Stimulated activated naive B cell treated with anti-CD40 and anti-IgM and Interleukin-4, amounts not matched to agents 10 μg/mL and 1 μg/mL and 100 μg/mL, for 72 hours (primary cell): ENCODE data around the gene LRFN5.
"Not testable (repeated sequence)": the region's sequence is repeated elsewhere in the genome, so short reads cannot be mapped to it uniquely, and the experiment has no call there.

Experiments
- ATAC-seq, 2 donors: fragments of 150-1000 bp; cut with Tn5 transposase; replicated peaks; 2 replicates each; pipeline ENCODE4 v1.10.0; 2021; ENCODE audit warnings: moderate library complexity in 1 of 2
- DNase-seq: peaks from one replicate; pipeline ENCODE4 v3.0.0; 2021
- H3K27ac Mint-ChIP-seq: one replicate; pipeline ENCODE4 v1.8.0; 2022; ENCODE audit warnings: mild to moderate bottlenecking, mixed read lengths
- H3K27me3 Mint-ChIP-seq, 2 donors: one replicate each; pipeline ENCODE4 v1.8.0; 2022; ENCODE audit warnings: mixed read lengths in 2 of 2
- H3K36me3 Mint-ChIP-seq, 2 donors: one replicate each; pipeline ENCODE4 v1.8.0; 2022; ENCODE audit warnings: mixed read lengths in 2 of 2, mild to moderate bottlenecking in 1 of 2
- H3K4me1 Mint-ChIP-seq, 2 donors: one replicate each; pipeline ENCODE4 v1.8.0; 2022; ENCODE audit warnings: mixed read lengths in 2 of 2, mild to moderate bottlenecking in 1 of 2
- H3K4me3 Mint-ChIP-seq, 2 donors: one replicate each; pipeline ENCODE4 v1.8.0; 2022; ENCODE audit warnings: mild to moderate bottlenecking in 2 of 2, mixed read lengths in 2 of 2, moderate library complexity in 1 of 2
- H3K9me3 Mint-ChIP-seq, 2 donors: one replicate each; pipeline ENCODE4 v1.8.0; 2022; ENCODE audit warnings: mixed read lengths in 2 of 2, mild to moderate bottlenecking in 1 of 2

LRFN5 gene

GRCh38 chr14:41663473-41663850 is 56.8 kb downstream of the LRFN5 start:
- Mint-ChIP-seq H3K27me3 (no peaks in the 10 kb centered on the region), H3K36me3 (no peaks in the 10 kb centered on the region), H3K27ac (no peak overlapping the region), H3K4me3 (no peak overlapping the region), H3K4me1 (no peaks in the 10 kb centered on the region), H3K9me3 (peaks cover 0 to 2% of the 10 kb centered on the region in 2 donors)
- DNase-seq, result no peak
- no peak for ATAC-seq

- H3K4me1 Mint-ChIP-seq, result no peaks in the 10 kb centered on the region
- ATAC-seq, result no peak
- H3K36me3 Mint-ChIP-seq, result no peaks in the 10 kb centered on the region
- H3K4me3 Mint-ChIP-seq, result no peak overlapping the region
- no peak for DNase-seq
- no peaks in the 10 kb centered on the region for H3K27me3 Mint-ChIP-seq
- H3K27ac Mint-ChIP-seq, result no peak overlapping the region
- no peaks in the 10 kb centered on the region for H3K9me3 Mint-ChIP-seq
Observed at GRCh38 chr14:41666301-41666700, 59.6 kb downstream of the LRFN5 start.

DNA sequence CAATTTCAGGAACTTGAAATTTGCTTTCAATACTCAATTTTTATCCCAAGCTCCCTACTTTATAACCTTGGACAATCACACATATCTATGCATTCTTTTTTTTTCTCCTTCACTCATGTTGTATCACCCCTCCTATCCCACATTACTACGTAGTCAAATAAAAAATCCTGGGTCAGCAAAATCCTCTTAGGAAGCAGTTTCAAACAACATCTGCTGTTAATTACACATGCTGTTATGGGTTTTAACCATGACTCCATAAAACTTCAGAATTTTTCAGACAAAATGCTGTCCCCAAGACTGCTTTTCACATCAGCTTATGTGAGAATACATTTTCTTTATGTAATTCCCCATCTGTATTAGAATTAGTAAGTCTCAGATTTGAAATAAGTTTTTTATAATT is 61.7 kb downstream of the LRFN5 start:
- ATAC-seq, result no peak
- no peaks in the 10 kb centered on the region for H3K36me3 Mint-ChIP-seq
- no peak overlapping the region for H3K4me3 Mint-ChIP-seq
- no peaks in the 10 kb centered on the region for H3K9me3 Mint-ChIP-seq
- H3K27ac Mint-ChIP-seq, result no peak overlapping the region
- H3K4me1 Mint-ChIP-seq, result no peaks in the 10 kb centered on the region
- no peaks in the 10 kb centered on the region for H3K27me3 Mint-ChIP-seq
- DNase-seq, result no peak

- not testable (repeated sequence) for H3K27ac Mint-ChIP-seq, DNase-seq, H3K4me3 Mint-ChIP-seq, H3K36me3 Mint-ChIP-seq, ATAC-seq, H3K9me3 Mint-ChIP-seq, H3K27me3 Mint-ChIP-seq, H3K4me1 Mint-ChIP-seq
Observed at GRCh38 chr14:41673601-41674000, 66.9 kb downstream of the LRFN5 start.

DNA sequence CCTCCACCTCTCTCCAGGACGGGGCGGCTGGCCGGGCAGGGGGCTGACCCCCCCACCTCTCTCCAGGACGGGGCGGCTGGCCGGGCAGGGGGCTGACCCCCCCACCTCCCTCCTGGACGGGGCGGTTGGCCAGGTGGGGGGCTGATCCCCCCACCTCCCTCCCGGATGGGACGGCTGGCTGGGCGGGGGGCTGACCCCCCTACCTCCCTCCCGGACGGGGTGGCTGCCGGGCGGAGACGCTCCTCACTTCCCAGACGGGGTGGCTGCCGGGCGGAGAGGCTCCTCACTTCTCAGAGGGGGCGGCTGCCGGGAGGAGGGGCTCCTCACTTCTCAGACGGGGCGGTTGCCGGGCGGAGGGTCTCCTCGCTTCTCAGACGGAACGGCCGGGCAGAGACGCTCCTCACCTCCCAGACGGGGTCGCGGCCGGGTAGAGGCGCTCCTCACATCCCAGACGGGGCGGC is 67.9 kb downstream of the LRFN5 start:
- not testable (repeated sequence) for ATAC-seq, H3K4me1 Mint-ChIP-seq, H3K4me3 Mint-ChIP-seq, DNase-seq, H3K27me3 Mint-ChIP-seq, H3K36me3 Mint-ChIP-seq, H3K27ac Mint-ChIP-seq
- peaks cover 5 to 10% of the 10 kb centered on the region in 2 donors for H3K9me3 Mint-ChIP-seq

GRCh38 chr14:41699486-41699885 is 92.8 kb downstream of the LRFN5 start:
- Mint-ChIP-seq H3K27me3 (no peaks in the 10 kb centered on the region), H3K9me3 (no peaks in the 10 kb centered on the region), H3K4me3 (no peak overlapping the region), H3K4me1 (no peaks in the 10 kb centered on the region), H3K27ac (no peak overlapping the region), H3K36me3 (no peaks in the 10 kb centered on the region)
- ATAC-seq (no peak), DNase-seq (no peak)

DNA sequence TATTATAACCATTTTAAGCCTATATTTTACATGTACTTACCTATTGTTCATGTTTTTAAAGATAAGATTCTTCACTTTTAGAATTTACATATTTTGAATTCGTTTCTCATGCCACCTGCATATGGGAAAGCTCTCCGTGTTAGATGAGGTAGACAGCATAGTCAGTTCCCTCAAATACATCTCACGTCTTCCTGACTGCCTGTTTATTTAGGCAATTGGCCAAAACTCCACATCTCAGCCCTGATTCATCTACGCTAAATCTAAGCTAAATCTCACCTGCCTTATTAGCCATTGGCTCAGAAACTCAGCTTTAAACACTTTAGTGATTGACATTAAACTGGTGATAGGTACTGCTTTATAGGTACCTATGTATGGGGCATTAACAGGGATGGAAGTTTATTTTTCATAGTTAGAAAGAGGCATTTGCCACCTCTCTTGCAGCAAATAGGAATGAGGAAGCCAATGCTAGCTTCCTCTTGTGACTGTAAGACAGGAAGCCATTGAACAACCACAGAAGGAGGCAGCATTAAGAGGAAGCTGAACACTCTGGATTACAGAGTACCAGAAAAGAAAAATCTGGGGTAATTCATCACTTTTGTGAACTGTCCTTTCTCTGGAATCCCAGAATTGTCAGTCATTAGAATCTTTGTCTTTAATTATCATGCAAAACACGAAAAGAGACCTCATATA is 111.9 kb downstream of the LRFN5 start:
- DNase-seq (no peak), ATAC-seq (peak; percentile 48 to 72)
- Mint-ChIP-seq H3K27ac (no peak overlapping the region), H3K4me1 (peaks cover 0 to 4% of the 10 kb centered on the region in 2 donors), H3K4me3 (no peak overlapping the region), H3K27me3 (no peaks in the 10 kb centered on the region), H3K9me3 (no peaks in the 10 kb centered on the region), H3K36me3 (no peaks in the 10 kb centered on the region)

- no peaks in the 10 kb centered on the region for H3K4me1 Mint-ChIP-seq
- H3K27me3 Mint-ChIP-seq, result no peaks in the 10 kb centered on the region
- H3K36me3 Mint-ChIP-seq, result no peaks in the 10 kb centered on the region
- no peak overlapping the region for H3K27ac Mint-ChIP-seq
- no peak for DNase-seq
- H3K4me3 Mint-ChIP-seq, result no peak overlapping the region
- no peak for ATAC-seq
- peaks cover 7% of the 10 kb centered on the region in 2 donors for H3K9me3 Mint-ChIP-seq
Observed at GRCh38 chr14:41739203-41739602, 132.5 kb downstream of the LRFN5 start.

GRCh38 chr14:41743140-41743539 is 136.5 kb downstream of the LRFN5 start:
- Mint-ChIP-seq H3K9me3 (peaks cover under 1 to 1% of the 10 kb centered on the region in 2 donors), H3K4me3 (no peak overlapping the region), H3K27ac (no peak overlapping the region), H3K27me3 (no peaks in the 10 kb centered on the region), H3K4me1 (peaks cover 2 to 7% of the 10 kb centered on the region in 2 donors), H3K36me3 (no peaks in the 10 kb centered on the region)
- no peak for ATAC-seq
- no peak for DNase-seq

GRCh38 chr14:41749429-41749828 is 142.8 kb downstream of the LRFN5 start:
- ATAC-seq (peak; percentile 58 to 80), DNase-seq (no peak)
- Mint-ChIP-seq H3K9me3 (peaks cover 0 to 2% of the 10 kb centered on the region in 2 donors), H3K27ac (peak overlapping the region; percentile 3), H3K27me3 (no peaks in the 10 kb centered on the region), H3K4me1 (peaks cover 4 to 18% of the 10 kb centered on the region in 2 donors), H3K4me3 (peak overlapping the region; percentile 44 to 66), H3K36me3 (no peaks in the 10 kb centered on the region)

DNA sequence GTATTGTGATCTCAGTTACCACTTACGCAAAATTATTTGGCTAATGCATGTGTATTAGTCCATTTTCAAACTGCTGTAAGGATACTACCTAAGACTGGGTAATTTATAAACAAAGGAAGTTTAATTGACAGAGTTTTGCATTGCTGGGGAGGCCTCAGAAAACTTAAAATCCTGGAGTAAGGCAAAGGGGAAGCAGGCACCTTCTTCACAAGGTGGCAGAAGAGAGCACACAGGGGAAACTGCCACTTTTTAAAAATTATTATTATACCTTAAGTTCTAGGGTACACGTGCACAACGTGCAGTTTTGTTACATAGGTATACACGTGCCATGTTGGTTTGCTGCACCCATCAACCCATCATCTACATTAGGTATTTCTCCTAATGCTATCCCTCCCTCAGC is 143.9 kb downstream of the LRFN5 start:
- not testable (repeated sequence) for H3K27ac Mint-ChIP-seq, H3K4me3 Mint-ChIP-seq, DNase-seq, H3K9me3 Mint-ChIP-seq, H3K27me3 Mint-ChIP-seq, H3K36me3 Mint-ChIP-seq, ATAC-seq
- peaks cover 2 to 18% of the 10 kb centered on the region in 2 donors for H3K4me1 Mint-ChIP-seq

- H3K4me3 Mint-ChIP-seq, result no peak overlapping the region
- H3K27me3 Mint-ChIP-seq, result no peaks in the 10 kb centered on the region
- no peaks in the 10 kb centered on the region for H3K9me3 Mint-ChIP-seq
- no peak overlapping the region for H3K27ac Mint-ChIP-seq
- no peaks in the 10 kb centered on the region for H3K36me3 Mint-ChIP-seq
- no peaks in the 10 kb centered on the region for H3K4me1 Mint-ChIP-seq
- DNase-seq, result no peak
- no peak for ATAC-seq
Observed at GRCh38 chr14:41758011-41758665, 151.5 kb downstream of the LRFN5 start.

- no peaks in the 10 kb centered on the region for H3K9me3 Mint-ChIP-seq
- DNase-seq (no peak), ATAC-seq (no peak)
- H3K27ac Mint-ChIP-seq, result no peak overlapping the region
- H3K4me1 Mint-ChIP-seq, result no peaks in the 10 kb centered on the region
- H3K36me3 Mint-ChIP-seq, result no peaks in the 10 kb centered on the region
- no peaks in the 10 kb centered on the region for H3K27me3 Mint-ChIP-seq
- no peak overlapping the region for H3K4me3 Mint-ChIP-seq
Observed at GRCh38 chr14:41761204-41761603, 154.5 kb downstream of the LRFN5 start.

GRCh38 chr14:41766772-41767171 is 160.1 kb downstream of the LRFN5 start:
- DNase-seq (no peak), ATAC-seq (no peak)
- Mint-ChIP-seq H3K4me3 (no peak overlapping the region), H3K27me3 (no peaks in the 10 kb centered on the region), H3K4me1 (no peaks in the 10 kb centered on the region), H3K9me3 (no peaks in the 10 kb centered on the region), H3K36me3 (no peaks in the 10 kb centered on the region), H3K27ac (no peak overlapping the region)

DNA sequence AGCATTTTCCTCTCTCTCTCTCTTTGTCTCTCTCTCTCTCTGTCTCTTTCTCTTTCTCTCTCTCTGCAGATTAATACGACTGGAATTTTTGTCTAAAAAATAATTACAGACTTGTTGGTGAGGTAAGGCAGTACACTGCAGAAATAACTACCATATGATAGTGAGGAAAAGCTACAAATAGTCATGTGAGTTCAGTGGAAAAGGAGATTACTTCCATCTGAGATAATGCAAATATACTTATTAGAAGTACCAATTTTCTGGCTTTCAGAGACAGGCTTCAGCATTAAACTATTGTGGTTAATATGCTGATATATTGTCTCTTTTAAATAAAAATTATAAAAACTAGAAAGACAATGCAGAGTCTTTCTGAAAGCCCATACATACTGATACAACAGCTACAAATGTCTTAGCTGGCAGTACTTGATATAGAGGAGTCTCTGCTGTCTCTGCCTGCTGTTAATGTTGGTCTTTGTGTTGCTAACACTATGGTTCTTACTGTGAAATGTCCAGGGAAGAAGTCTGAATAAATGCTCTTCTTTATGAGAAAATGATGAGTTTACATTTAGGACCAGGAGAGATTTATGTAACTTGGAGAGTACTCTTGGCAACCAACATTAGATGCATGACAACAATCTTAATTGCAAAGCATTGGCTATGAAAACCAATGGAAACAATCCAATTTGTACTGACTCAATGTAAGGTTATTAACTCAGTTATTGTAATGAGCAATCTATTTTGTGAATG is 167.0 kb downstream of the LRFN5 start:
- no peak overlapping the region for H3K4me3 Mint-ChIP-seq
- no peak for ATAC-seq
- no peak for DNase-seq
- no peaks in the 10 kb centered on the region for H3K27me3 Mint-ChIP-seq
- no peak overlapping the region for H3K27ac Mint-ChIP-seq
- no peaks in the 10 kb centered on the region for H3K36me3 Mint-ChIP-seq
- H3K9me3 Mint-ChIP-seq, result no peaks in the 10 kb centered on the region
- H3K4me1 Mint-ChIP-seq, result no peaks in the 10 kb centered on the region
